ENCODE measurements around the gene PRKG1. TPM values are rescaled to one million over a fixed set of nuclear protein-coding genes. Genes with fewer than 3 reads are reported as not detected.

PRKG1 gene
- total and polyA plus RNA-seq, 2 of the 8 experiments (the other 6 are each of a cell fraction or from before 2014, with no cell fraction given): 4.2 to 15.2 TPM

DNA sequence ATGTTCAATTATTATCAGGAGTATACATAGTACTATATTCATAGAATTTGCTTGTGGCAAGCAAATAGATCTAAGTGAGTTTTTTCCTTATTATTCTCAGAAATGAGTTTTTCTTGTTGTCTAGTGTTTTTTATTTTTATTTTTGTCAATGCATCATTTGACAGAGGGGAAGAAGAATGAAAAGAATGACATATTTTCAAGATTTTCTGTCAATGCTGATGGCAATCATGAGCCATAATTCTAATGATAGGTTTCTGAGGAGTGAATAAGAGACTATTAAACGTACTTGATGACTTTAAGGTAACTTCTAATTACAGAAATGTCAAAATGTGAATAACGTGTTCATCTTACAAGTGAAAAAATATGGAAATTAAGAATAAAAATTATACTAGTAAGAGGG, 769.7 kb downstream of the PRKG1 start (continued):
- TF ChIP-seq RAD21 (IDR thresholded peaks at IDR 0.05 in 1 of 2, conservative IDR thresholded peaks at IDR 0.05 in 1 of 2; ENCODE audit: low read depth in 2 of 2, low read length in 2 of 2): no peak
- no peak for TF ChIP-seq SIRT6 (IDR thresholded peaks at IDR 0.05; ENCODE audit: low read length)
- TF ChIP-seq E2F6 (IDR thresholded peaks at IDR 0.05): no peak
- no peak for TF ChIP-seq EZH2 (IDR thresholded peaks at IDR 0.05; ENCODE audit: low read depth, low read length, severe bottlenecking)
- TF ChIP-seq GABPA (IDR thresholded peaks at IDR 0.05; ENCODE audit: borderline replicate concordance, insufficient read depth, low read length): no peak

All from H1 (cell line).